Measurements from ENCODE around the gene DAW1. TPM values are rescaled to one million over a fixed set of nuclear protein-coding genes. Genes with fewer than 3 reads are reported as not detected.

DAW1 gene
- polyA plus RNA-seq, 1 donor (not counting 4 experiments of a cell fraction or from before 2014, with no cell fraction given) = 0.24 TPM

DNA sequence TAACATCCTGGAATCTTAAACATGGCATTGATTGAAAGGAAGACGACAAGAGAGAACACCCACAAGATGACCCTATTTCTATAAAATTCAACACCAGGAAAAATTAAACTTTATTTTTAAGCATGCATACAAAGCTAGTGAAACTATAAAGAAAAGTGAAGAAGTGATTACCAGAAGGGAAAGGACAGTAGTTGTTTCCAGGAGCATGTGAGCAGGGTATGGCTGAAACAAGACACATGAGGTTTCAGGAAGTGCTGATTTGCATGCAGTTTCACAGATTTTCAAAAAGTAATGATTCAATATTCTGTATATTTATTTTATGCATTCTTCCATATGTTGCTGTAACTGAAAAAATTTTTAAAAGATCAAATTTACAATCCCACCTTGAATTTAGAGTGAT lies 24.6 kb upstream of the DAW1 start:
- no peaks in the 10 kb centered on the region for H3K9me3 ChIP-seq (ENCODE audit: control insufficient read depth, low read depth, low read length)
- dilution Hi-C loops (cut with MboI; ENCODE audit: extremely low pct_ligation_motif_present, low sequenced_read_pairs) = no loop called here

DNA sequence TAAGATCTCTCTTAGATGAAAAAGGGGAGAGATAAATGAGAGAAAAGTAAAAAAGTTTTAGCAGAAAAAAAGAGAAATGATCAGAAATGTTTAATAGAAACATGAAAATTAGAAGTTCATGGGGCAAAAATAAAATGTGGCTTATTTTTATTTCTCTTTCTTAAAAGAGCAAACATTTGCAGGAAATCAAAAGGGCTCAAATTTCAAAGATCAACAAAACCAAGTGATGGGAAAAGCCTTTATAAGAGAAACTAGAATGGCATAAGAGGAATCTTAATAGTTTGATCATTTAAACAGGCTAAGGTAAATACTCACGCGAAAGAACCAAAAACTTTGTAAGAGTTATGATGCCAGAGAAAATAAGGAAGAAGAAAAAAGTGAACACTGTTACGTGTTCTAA lies 23.3 kb upstream of the DAW1 start:
- dilution Hi-C loops (cut with MboI; ENCODE audit: extremely low pct_ligation_motif_present, low sequenced_read_pairs) = no loop called here
- Histone ChIP-seq H3K27me3 (ENCODE audit: control insufficient read depth, extremely low read depth, insufficient read depth, low read length) (no peaks in the 10 kb centered on the region), H3K4me2 (ENCODE audit: control insufficient read depth, extremely low read depth, insufficient read depth, low read depth, low read length) (no peak overlapping the region), H3K9ac (ENCODE audit: control insufficient read depth, extremely low read depth, insufficient read depth, low read length) (no peak overlapping the region), H3K27ac (ENCODE audit: control insufficient read depth, insufficient read depth, low read length) (no peak overlapping the region), H2AFZ (ENCODE audit: control insufficient read depth, low read length) (peak overlapping the region; percentile 23), H3K4me3 (ENCODE audit: control insufficient read depth in 2 of 3, extremely low read depth in 1 of 3, insufficient read depth in 2 of 3, low read depth in 1 of 3, low read length in 3 of 3) (no peak overlapping the region), H3K79me2 (ENCODE audit: control insufficient read depth, insufficient read depth, low read length) (no peaks in the 10 kb centered on the region), H3K36me3 (ENCODE audit: control insufficient read depth in 2 of 2, extremely low read depth in 1 of 2, insufficient read depth in 2 of 2, low read length in 2 of 2) (no peaks in the 10 kb centered on the region), H3K4me1 (ENCODE audit: control insufficient read depth, extremely low read depth, insufficient read depth, low read length) (peaks cover 22% of the 10 kb centered on the region), H3K9me3 (ENCODE audit: control insufficient read depth, low read depth, low read length) (no peaks in the 10 kb centered on the region), H3K9me1 (ENCODE audit: control insufficient read depth, extremely low read depth, insufficient read depth, low read length) (no peaks in the 10 kb centered on the region), H4K20me1 (ENCODE audit: control insufficient read depth, extremely low read depth, insufficient read depth, low read length) (no peaks in the 10 kb centered on the region)
- DNase-seq (ENCODE audit: low read depth, low spot score) (no peak), FAIRE-seq (no peak)
- TF ChIP-seq EZH2 (IDR thresholded peaks at IDR 0.05; ENCODE audit: low read length) = no peak
- TF ChIP-seq, protein P1, sequence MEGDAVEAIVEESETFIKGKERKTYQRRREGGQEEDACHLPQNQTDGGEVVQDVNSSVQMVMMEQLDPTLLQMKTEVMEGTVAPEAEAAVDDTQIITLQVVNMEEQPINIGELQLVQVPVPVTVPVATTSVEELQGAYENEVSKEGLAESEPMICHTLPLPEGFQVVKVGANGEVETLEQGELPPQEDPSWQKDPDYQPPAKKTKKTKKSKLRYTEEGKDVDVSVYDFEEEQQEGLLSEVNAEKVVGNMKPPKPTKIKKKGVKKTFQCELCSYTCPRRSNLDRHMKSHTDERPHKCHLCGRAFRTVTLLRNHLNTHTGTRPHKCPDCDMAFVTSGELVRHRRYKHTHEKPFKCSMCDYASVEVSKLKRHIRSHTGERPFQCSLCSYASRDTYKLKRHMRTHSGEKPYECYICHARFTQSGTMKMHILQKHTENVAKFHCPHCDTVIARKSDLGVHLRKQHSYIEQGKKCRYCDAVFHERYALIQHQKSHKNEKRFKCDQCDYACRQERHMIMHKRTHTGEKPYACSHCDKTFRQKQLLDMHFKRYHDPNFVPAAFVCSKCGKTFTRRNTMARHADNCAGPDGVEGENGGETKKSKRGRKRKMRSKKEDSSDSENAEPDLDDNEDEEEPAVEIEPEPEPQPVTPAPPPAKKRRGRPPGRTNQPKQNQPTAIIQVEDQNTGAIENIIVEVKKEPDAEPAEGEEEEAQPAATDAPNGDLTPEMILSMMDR (optimal IDR thresholded peaks at IDR 0.05 in 1 of 3, IDR thresholded peaks at IDR 0.05 in 1 of 3, conservative IDR thresholded peaks at IDR 0.05 in 1 of 3; ENCODE audit: extremely low read depth in 1 of 3, insufficient read depth in 2 of 3, low read length in 3 of 3) = no peak

More for the DNA sequence above, 24.6 kb upstream of the DAW1 start:
- Histone ChIP-seq H3K9ac (ENCODE audit: control insufficient read depth, extremely low read depth, insufficient read depth, low read length) (no peak overlapping the region), H3K4me1 (ENCODE audit: control insufficient read depth, extremely low read depth, insufficient read depth, low read length) (peaks cover 22% of the 10 kb centered on the region), H3K27me3 (ENCODE audit: control insufficient read depth, extremely low read depth, insufficient read depth, low read length) (no peaks in the 10 kb centered on the region), H3K79me2 (ENCODE audit: control insufficient read depth, insufficient read depth, low read length) (no peaks in the 10 kb centered on the region), H3K4me3 (ENCODE audit: control insufficient read depth in 2 of 3, extremely low read depth in 1 of 3, insufficient read depth in 2 of 3, low read depth in 1 of 3, low read length in 3 of 3) (no peak overlapping the region), H3K9me1 (ENCODE audit: control insufficient read depth, extremely low read depth, insufficient read depth, low read length) (no peaks in the 10 kb centered on the region), H3K36me3 (ENCODE audit: control insufficient read depth in 2 of 2, extremely low read depth in 1 of 2, insufficient read depth in 2 of 2, low read length in 2 of 2) (no peaks in the 10 kb centered on the region), H3K4me2 (ENCODE audit: control insufficient read depth, extremely low read depth, insufficient read depth, low read depth, low read length) (no peak overlapping the region), H3K27ac (ENCODE audit: control insufficient read depth, insufficient read depth, low read length) (no peak overlapping the region), H2AFZ (ENCODE audit: control insufficient read depth, low read length) (no peak overlapping the region), H4K20me1 (ENCODE audit: control insufficient read depth, extremely low read depth, insufficient read depth, low read length) (no peaks in the 10 kb centered on the region)
- TF ChIP-seq, protein P1 (optimal IDR thresholded peaks at IDR 0.05 in 1 of 3, IDR thresholded peaks at IDR 0.05 in 1 of 3, conservative IDR thresholded peaks at IDR 0.05 in 1 of 3; ENCODE audit: extremely low read depth in 1 of 3, insufficient read depth in 2 of 3, low read length in 3 of 3) = no peak
- TF ChIP-seq EZH2 (IDR thresholded peaks at IDR 0.05; ENCODE audit: low read length) = no peak
- FAIRE-seq (no peak), DNase-seq (ENCODE audit: low read depth, low spot score) (no peak)

All from keratinocyte (primary cell).